ENCODE measurements around the gene PPARGC1A.

PPARGC1A gene

GRCh38 chr4:23871426-23871825, 18.4 kb downstream of the PPARGC1A start:
- Histone ChIP-seq H3K4me1 (ENCODE audit: insufficient read depth, low read length) (peaks cover 21% of the 10 kb centered on the region), H3K9me3 (ENCODE audit: low read length) (no peaks in the 10 kb centered on the region), H2AFZ (ENCODE audit: low read depth, low read length) (no peak overlapping the region), H3K36me3 (ENCODE audit: insufficient read depth, low read length) (no peaks in the 10 kb centered on the region), H3K4me3 (ENCODE audit: low read length) (no peak overlapping the region), H3K27me3 (ENCODE audit: insufficient read depth, low read length) (no peaks in the 10 kb centered on the region)

DNA sequence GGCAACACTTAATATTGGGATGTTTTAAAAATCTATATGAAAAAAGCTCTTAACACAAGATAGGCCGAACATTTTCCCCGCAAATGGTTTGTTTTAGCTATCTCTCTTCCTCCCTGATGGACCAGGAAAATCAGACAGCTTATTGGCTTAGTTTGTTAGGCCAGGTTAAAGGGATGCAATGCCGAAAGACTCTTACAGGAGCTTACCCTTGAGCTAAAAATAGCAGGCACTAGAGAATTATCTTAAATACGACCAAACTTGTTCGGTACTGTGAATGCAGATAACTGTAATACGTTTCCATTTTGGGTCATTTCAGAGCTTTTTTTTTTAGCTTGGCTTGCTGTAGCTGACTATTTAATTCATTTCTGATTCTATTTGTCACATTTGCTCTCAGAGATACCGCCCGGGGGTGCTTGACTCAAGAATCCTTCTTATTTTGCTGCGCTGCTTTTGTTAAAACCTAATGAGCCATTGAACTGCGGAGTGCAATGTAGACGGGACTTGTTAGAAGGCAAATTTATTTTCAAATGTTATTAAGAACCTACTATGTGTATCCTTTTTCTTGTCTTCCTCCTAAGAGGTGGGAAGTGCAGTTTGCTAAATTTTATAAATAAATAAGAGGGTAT, 23.3 kb downstream of the PPARGC1A start:
- Histone ChIP-seq H3K36me3 (ENCODE audit: insufficient read depth, low read length) (no peaks in the 10 kb centered on the region), H3K27me3 (ENCODE audit: insufficient read depth, low read length) (no peaks in the 10 kb centered on the region)

GRCh38 chr4:23861897-23862296, 27.9 kb downstream of the PPARGC1A start:
- H3K4me1 ChIP-seq (ENCODE audit: insufficient read depth, low read length) = no peaks in the 10 kb centered on the region
- peaks cover 4% of the 10 kb centered on the region for H3K9me3 ChIP-seq (ENCODE audit: low read length)
- H3K36me3 ChIP-seq (ENCODE audit: insufficient read depth, low read length) = no peaks in the 10 kb centered on the region
- H3K4me3 ChIP-seq (ENCODE audit: low read length) = no peak overlapping the region
- H3K27me3 ChIP-seq (ENCODE audit: insufficient read depth, low read length) = no peaks in the 10 kb centered on the region
- no peak overlapping the region for H2AFZ ChIP-seq (ENCODE audit: low read depth, low read length)

More for the DNA sequence above, 23.3 kb downstream of the PPARGC1A start:
- Histone ChIP-seq H2AFZ (ENCODE audit: low read depth, low read length) (no peak overlapping the region), H3K9me3 (ENCODE audit: low read length) (peaks cover 2% of the 10 kb centered on the region), H3K4me1 (ENCODE audit: insufficient read depth, low read length) (peaks cover 21% of the 10 kb centered on the region), H3K4me3 (ENCODE audit: low read length) (no peak overlapping the region)

DNA sequence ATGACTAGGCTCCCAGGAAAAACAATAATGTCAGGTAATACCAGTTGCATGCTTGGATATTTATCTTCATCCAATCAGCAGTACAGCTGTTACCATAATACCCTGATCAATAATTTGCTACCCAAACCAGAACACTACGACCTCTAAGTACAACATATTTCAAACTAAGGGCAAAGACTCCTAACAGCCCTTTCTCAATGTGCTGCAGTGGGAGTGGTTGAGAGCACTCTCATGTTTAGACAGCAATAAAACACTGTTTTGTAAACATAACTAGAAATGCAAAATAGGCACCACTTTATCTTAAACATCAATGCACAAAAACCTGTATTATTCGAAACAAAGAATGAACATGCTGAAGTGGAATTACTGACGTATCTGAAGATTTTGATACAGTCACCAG, 28.9 kb downstream of the PPARGC1A start:
- Histone ChIP-seq H3K4me1 (ENCODE audit: insufficient read depth, low read length) (no peaks in the 10 kb centered on the region), H2AFZ (ENCODE audit: low read depth, low read length) (no peak overlapping the region), H3K27me3 (ENCODE audit: insufficient read depth, low read length) (no peaks in the 10 kb centered on the region), H3K36me3 (ENCODE audit: insufficient read depth, low read length) (no peaks in the 10 kb centered on the region), H3K9me3 (ENCODE audit: low read length) (peaks cover 4% of the 10 kb centered on the region), H3K4me3 (ENCODE audit: low read length) (no peak overlapping the region)

DNA sequence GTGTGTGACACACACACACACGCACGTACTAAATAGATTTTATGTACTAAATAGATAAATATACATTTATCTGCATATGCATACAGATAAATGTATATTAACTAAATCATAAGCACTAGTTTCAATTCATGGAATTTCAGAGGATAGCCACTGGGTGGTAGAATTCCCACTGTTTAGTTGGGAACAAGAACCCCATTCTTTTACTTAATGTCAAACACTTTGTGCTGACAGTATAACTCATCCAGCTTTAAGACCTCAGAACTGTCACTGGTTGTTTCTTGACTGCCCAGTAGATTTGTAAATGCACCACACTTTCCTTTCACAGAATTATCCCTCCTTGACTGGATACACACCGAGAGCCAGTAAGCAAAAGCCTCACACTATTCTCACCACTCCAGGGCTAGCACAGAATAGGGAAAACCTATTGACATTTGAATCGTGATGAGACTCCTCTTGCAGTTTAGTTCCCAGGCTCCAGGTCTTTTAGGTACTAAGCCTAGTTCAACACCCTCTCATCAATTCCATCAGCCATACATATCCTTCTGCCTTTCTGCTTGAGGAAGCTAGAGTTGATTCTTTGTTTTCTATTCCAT, 32.4 kb downstream of the PPARGC1A start:
- H3K27me3 ChIP-seq (ENCODE audit: insufficient read depth, low read length) = no peaks in the 10 kb centered on the region
- H3K4me3 ChIP-seq (ENCODE audit: low read length) = no peak overlapping the region
- no peaks in the 10 kb centered on the region for H3K36me3 ChIP-seq (ENCODE audit: insufficient read depth, low read length)
- H3K4me1 ChIP-seq (ENCODE audit: insufficient read depth, low read length) = no peaks in the 10 kb centered on the region
- peaks cover 2% of the 10 kb centered on the region for H3K9me3 ChIP-seq (ENCODE audit: low read length)
- H2AFZ ChIP-seq (ENCODE audit: low read depth, low read length) = no peak overlapping the region

GRCh38 chr4:23856630-23857029, 33.2 kb downstream of the PPARGC1A start:
- Histone ChIP-seq H3K9me3 (ENCODE audit: low read length) (peaks cover 2% of the 10 kb centered on the region), H3K4me3 (ENCODE audit: low read length) (no peak overlapping the region), H3K27me3 (ENCODE audit: insufficient read depth, low read length) (no peaks in the 10 kb centered on the region), H2AFZ (ENCODE audit: low read depth, low read length) (no peak overlapping the region), H3K36me3 (ENCODE audit: insufficient read depth, low read length) (no peaks in the 10 kb centered on the region), H3K4me1 (ENCODE audit: insufficient read depth, low read length) (no peaks in the 10 kb centered on the region)

DNA sequence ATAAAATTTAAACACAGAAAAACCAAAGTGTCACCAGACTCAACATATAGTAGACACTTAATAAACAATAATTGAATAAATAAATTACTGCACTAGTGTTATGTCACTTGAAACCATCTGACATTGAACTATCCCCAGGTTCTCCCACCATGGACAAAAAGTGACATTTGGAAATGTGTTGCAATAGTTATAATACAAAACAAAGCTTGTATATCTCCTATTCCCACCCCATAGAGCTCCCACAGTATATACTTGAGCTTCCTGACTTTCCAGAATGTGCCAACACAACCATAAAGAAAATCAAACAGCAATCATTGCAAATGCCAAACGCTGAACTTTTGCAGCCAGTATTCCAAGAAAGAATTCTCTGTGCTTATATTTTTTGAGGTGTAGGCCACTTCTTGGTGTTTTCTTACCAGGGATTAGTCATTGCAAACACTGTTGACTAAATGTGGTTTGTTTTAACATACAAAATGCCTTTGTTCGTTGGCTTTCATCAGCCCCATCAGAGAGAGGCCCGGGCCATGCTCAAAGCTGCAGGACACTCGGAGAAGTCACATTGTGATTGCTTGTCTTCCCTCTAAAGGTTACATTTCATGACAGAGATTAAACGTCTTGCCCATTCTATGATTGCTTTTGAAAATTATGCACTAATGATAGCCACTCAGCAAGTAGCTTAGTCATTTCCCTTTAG, 33.8 kb downstream of the PPARGC1A start:
- Histone ChIP-seq H3K9me3 (ENCODE audit: low read length) (peaks cover 2% of the 10 kb centered on the region), H2AFZ (ENCODE audit: low read depth, low read length) (no peak overlapping the region), H3K4me3 (ENCODE audit: low read length) (no peak overlapping the region), H3K36me3 (ENCODE audit: insufficient read depth, low read length) (no peaks in the 10 kb centered on the region), H3K4me1 (ENCODE audit: insufficient read depth, low read length) (no peaks in the 10 kb centered on the region), H3K27me3 (ENCODE audit: insufficient read depth, low read length) (no peaks in the 10 kb centered on the region)

DNA sequence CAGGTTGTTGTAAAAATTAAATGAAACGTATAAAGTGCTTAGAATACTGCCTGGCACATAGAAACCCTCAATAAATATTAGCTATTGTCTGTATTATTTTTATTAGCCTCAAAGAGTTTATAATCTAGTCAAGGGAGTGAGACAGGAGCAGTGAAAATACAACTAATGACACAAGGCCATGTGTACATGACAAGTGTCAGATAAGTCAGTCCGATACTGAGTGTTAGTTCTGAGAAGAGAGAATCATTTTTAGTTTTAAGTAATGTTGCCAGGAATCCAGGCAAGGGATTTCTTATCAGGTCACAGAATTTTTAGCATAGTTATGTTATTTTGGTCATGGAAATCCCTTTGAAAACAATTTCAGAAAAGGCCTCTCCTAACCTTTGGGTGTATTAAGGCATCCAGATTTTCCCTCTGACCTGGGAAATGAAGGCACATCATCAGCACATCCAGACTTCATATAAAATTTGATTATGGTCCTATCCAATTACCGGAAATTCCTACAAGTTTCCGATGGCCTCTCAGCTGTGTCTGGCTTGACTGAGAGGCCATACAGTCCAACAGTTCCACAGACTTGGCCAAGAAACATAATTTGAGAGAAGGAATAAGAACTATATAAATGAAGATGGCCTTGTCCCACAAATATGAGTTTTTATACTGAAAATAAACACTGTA, 35.7 kb downstream of the PPARGC1A start:
- Histone ChIP-seq H3K9me3 (ENCODE audit: low read length) (peaks cover 2% of the 10 kb centered on the region), H3K4me1 (ENCODE audit: insufficient read depth, low read length) (no peaks in the 10 kb centered on the region), H2AFZ (ENCODE audit: low read depth, low read length) (no peak overlapping the region), H3K4me3 (ENCODE audit: low read length) (no peak overlapping the region), H3K36me3 (ENCODE audit: insufficient read depth, low read length) (no peaks in the 10 kb centered on the region), H3K27me3 (ENCODE audit: insufficient read depth, low read length) (no peaks in the 10 kb centered on the region)

DNA sequence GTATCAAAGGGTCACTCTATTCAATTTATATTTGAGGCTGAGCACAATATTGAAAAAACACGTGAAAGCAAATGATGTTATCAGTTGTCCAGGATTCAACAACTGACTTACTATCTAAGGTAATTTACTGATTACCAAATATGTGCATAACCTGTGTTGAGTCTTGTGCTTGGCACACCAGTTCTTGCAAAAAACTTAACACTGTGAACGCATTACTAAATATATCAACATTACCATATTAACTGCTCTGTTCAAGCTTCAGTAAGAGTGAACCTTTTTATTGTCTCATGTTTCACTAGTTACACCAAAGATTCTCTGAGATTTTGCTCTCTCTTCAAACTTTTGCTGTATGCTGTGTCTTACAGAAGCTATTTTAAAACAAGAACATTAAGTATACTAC, 38.4 kb downstream of the PPARGC1A start:
- Histone ChIP-seq H2AFZ (ENCODE audit: low read depth, low read length) (no peak overlapping the region), H3K4me1 (ENCODE audit: insufficient read depth, low read length) (no peaks in the 10 kb centered on the region), H3K9me3 (ENCODE audit: low read length) (no peaks in the 10 kb centered on the region), H3K4me3 (ENCODE audit: low read length) (no peak overlapping the region), H3K27me3 (ENCODE audit: insufficient read depth, low read length) (no peaks in the 10 kb centered on the region), H3K36me3 (ENCODE audit: insufficient read depth, low read length) (no peaks in the 10 kb centered on the region)

- no peak overlapping the region for H2AFZ ChIP-seq (ENCODE audit: low read depth, low read length)
- H3K4me3 ChIP-seq (ENCODE audit: low read length) = no peak overlapping the region
- H3K27me3 ChIP-seq (ENCODE audit: insufficient read depth, low read length) = no peaks in the 10 kb centered on the region
- no peaks in the 10 kb centered on the region for H3K9me3 ChIP-seq (ENCODE audit: low read length)
- H3K4me1 ChIP-seq (ENCODE audit: insufficient read depth, low read length) = no peaks in the 10 kb centered on the region
- H3K36me3 ChIP-seq (ENCODE audit: insufficient read depth, low read length) = no peaks in the 10 kb centered on the region
Observed at GRCh38 chr4:23847158-23847557, 42.7 kb downstream of the PPARGC1A start.

GRCh38 chr4:23844961-23845360, 44.9 kb downstream of the PPARGC1A start:
- Histone ChIP-seq H2AFZ (ENCODE audit: low read depth, low read length) (no peak overlapping the region), H3K4me3 (ENCODE audit: low read length) (no peak overlapping the region), H3K36me3 (ENCODE audit: insufficient read depth, low read length) (no peaks in the 10 kb centered on the region), H3K9me3 (ENCODE audit: low read length) (no peaks in the 10 kb centered on the region), H3K4me1 (ENCODE audit: insufficient read depth, low read length) (no peaks in the 10 kb centered on the region), H3K27me3 (ENCODE audit: insufficient read depth, low read length) (no peaks in the 10 kb centered on the region)

GRCh38 chr4:23839279-23839678, 50.6 kb downstream of the PPARGC1A start:
- no peaks in the 10 kb centered on the region for H3K36me3 ChIP-seq (ENCODE audit: insufficient read depth, low read length)
- no peak overlapping the region for H2AFZ ChIP-seq (ENCODE audit: low read depth, low read length)
- no peaks in the 10 kb centered on the region for H3K9me3 ChIP-seq (ENCODE audit: low read length)
- no peaks in the 10 kb centered on the region for H3K27me3 ChIP-seq (ENCODE audit: insufficient read depth, low read length)
- H3K4me3 ChIP-seq (ENCODE audit: low read length) = no peak overlapping the region
- no peaks in the 10 kb centered on the region for H3K4me1 ChIP-seq (ENCODE audit: insufficient read depth, low read length)

GRCh38 chr4:23838607-23839006, 51.2 kb downstream of the PPARGC1A start:
- Histone ChIP-seq H3K4me1 (ENCODE audit: insufficient read depth, low read length) (no peaks in the 10 kb centered on the region), H3K9me3 (ENCODE audit: low read length) (no peaks in the 10 kb centered on the region), H2AFZ (ENCODE audit: low read depth, low read length) (no peak overlapping the region), H3K36me3 (ENCODE audit: insufficient read depth, low read length) (no peaks in the 10 kb centered on the region), H3K4me3 (ENCODE audit: low read length) (no peak overlapping the region), H3K27me3 (ENCODE audit: insufficient read depth, low read length) (no peaks in the 10 kb centered on the region)
